ENCODE measurements around the gene PDCD2L. TPM values are rescaled to one million over a fixed set of nuclear protein-coding genes. Genes with fewer than 3 reads are reported as not detected.
A peak's percentile ranks its signal among the peaks of the same experiment; 100 is the strongest.

PDCD2L gene
- total and polyA plus RNA-seq, 12 donors, result 7.6 to 26.1 (median 12.9) TPM

DNA sequence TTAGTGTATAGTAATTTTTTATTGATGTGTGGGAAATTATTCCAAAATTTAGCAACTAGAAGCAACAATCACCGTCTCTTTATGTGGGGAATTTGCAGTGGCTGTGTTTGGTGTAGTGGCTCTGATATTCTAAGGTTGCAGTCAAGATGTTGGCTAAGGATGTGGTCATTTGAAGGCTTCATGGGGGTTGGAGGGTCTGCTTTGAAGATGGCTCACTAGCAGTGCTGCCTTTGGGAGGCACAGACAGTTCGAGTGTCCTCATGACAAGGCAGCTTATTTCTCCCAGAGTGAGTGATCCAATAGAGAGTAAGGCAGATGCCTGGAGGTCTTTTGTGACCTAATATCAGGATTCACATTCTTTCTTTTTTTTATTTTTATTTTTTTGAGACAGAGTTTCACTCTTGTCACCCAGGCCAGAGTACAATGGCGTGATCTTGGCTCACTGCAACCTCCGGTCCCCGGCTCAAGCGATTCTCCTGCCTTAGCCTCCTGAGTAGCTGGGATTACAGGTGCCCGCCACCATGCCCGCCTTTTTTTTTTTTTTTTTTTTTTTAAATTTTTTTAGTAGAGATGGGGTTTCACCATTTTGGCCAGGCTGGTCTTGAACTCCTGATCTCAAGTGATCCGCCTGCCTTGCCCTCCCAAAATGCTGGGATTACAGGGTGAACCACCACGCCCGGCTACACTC is 30.5 kb upstream of the PDCD2L start:
- Histone ChIP-seq H3K36me3 (replicated peaks in 1 of 2) (peaks cover 0 to 95% of the 10 kb centered on the region in 2 donors), H3K27ac (no peak overlapping the region), H3K4me3 (no peak overlapping the region), H3K27me3 (no peaks in the 10 kb centered on the region), H3K4me1 (replicated peaks in 1 of 2) (peaks cover 15 to 25% of the 10 kb centered on the region in 2 donors), H3K9me3 (replicated peaks in 1 of 3) (no peaks in the 10 kb centered on the region)
- TF ChIP-seq, protein P1, sequence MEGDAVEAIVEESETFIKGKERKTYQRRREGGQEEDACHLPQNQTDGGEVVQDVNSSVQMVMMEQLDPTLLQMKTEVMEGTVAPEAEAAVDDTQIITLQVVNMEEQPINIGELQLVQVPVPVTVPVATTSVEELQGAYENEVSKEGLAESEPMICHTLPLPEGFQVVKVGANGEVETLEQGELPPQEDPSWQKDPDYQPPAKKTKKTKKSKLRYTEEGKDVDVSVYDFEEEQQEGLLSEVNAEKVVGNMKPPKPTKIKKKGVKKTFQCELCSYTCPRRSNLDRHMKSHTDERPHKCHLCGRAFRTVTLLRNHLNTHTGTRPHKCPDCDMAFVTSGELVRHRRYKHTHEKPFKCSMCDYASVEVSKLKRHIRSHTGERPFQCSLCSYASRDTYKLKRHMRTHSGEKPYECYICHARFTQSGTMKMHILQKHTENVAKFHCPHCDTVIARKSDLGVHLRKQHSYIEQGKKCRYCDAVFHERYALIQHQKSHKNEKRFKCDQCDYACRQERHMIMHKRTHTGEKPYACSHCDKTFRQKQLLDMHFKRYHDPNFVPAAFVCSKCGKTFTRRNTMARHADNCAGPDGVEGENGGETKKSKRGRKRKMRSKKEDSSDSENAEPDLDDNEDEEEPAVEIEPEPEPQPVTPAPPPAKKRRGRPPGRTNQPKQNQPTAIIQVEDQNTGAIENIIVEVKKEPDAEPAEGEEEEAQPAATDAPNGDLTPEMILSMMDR (IDR thresholded peaks at IDR 0.05), result no peak
- TF ChIP-seq POLR2A (IDR thresholded peaks at IDR 0.05), result no peak
- DNase-seq, result no peak
- 95 to 99% (median 97%) methylated on average over 10 to 11 of the region's 11 CpGs for WGBS, 4 donors
- intact Hi-C loops (cut with DNase I), result no loop called here

DNA sequence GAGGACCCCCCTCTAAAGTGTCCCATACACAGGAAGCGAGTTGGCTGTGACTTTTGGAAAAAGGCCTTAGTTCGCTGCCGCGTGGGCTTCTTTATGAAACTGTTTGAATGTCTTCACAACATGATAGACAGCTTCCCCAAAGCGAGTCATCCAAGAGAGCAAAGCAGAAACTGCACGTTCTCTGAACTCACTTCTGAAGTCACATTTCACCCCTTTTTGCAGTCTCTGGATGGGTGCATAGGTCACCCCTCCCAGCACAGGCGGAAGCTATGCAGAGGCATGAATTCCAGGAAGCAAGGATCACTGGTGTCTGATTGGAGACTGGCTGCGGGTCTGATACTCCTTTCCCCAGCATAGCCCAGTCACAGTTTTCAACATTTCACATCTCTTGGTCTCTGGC is 28.6 kb upstream of the PDCD2L start:
- 64 to 77% (median 73%) methylated on average over 8 of the region's 8 CpGs for WGBS, 4 donors

DNA sequence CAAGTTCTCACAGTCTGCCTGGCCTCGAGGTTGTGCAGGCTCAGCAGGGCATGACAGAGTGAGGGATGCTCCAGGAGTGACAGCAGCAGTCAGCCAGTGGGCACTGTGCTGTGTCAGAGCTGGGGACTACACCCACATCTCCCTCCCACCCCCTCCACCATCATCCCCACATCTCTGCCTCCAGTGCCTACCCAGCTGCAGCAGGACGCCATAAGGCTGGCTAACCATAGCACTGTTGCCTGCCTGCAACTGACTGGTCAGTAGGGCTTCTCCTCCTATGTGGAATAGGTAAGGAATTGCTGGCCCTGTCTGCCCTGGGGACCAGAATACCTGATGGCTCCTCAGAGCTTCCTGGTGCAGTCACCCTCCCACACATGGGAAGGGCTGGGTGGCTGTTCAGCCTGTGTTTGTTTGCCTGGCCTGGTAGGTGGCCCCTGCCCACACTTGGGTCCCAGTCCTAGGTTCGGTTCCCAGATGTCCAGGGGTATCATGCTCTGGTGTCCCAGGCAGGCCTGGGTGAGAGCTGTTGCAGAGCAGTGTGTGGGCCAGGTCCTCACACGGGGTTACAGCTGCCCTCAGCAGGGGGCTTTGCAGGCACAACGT is 23.5 kb upstream of the PDCD2L start:
- Histone ChIP-seq H3K27me3 (no peaks in the 10 kb centered on the region), H3K36me3 (replicated peaks in 1 of 2) (peaks cover 0 to 99% of the 10 kb centered on the region in 2 donors), H3K4me1 (replicated peaks in 1 of 2) (peaks cover 13 to 21% of the 10 kb centered on the region in 2 donors), H3K9me3 (replicated peaks in 1 of 3) (no peaks in the 10 kb centered on the region), H3K4me3 (no peak overlapping the region), H3K27ac (peak overlapping the region in 1 of 5 donors; percentile 15)
- TF ChIP-seq, protein P1 (IDR thresholded peaks at IDR 0.05), result no peak
- TF ChIP-seq POLR2A (IDR thresholded peaks at IDR 0.05), result no peak
- intact Hi-C loops (cut with DNase I), result no loop called here
- no peak for DNase-seq
- 87 to 97% (median 90%) methylated on average over 2 to 5 of the region's 5 CpGs for WGBS, 4 donors

More for the DNA sequence above, 28.6 kb upstream of the PDCD2L start:
- intact Hi-C loops (cut with DNase I), result no loop called here
- peak in 2 of 7 donors; percentile 34 to 36 for DNase-seq
- TF ChIP-seq POLR2A (IDR thresholded peaks at IDR 0.05), result no peak
- TF ChIP-seq, protein P1 (IDR thresholded peaks at IDR 0.05), result no peak
- Histone ChIP-seq H3K4me3 (no peak overlapping the region), H3K36me3 (replicated peaks in 1 of 2) (peaks cover 0 to 95% of the 10 kb centered on the region in 2 donors), H3K27ac (peak overlapping the region in 2 of 5 donors; percentile 65 to 79), H3K27me3 (no peaks in the 10 kb centered on the region), H3K9me3 (replicated peaks in 1 of 3) (no peaks in the 10 kb centered on the region), H3K4me1 (replicated peaks in 1 of 2) (peaks cover 4 to 17% of the 10 kb centered on the region in 2 donors)

- no peak overlapping the region for H3K4me3 ChIP-seq
- H3K27ac ChIP-seq, result no peak overlapping the region
- intact Hi-C loops (cut with DNase I), result no loop called here
- H3K4me1 ChIP-seq (replicated peaks in 1 of 2), result peaks cover 13 to 21% of the 10 kb centered on the region in 2 donors
- peak in 5 of 7 donors; percentile 61 to 84 (median 70) for DNase-seq
- 64 to 76% (median 68%) methylated on average over 7 to 14 of the region's 14 CpGs for WGBS, 4 donors
- TF ChIP-seq, protein P1 (IDR thresholded peaks at IDR 0.05), result no peak
- TF ChIP-seq POLR2A (IDR thresholded peaks at IDR 0.05), result no peak
- H3K27me3 ChIP-seq, result no peaks in the 10 kb centered on the region
- H3K9me3 ChIP-seq (replicated peaks in 1 of 3), result no peaks in the 10 kb centered on the region
- peaks cover 0 to 99% of the 10 kb centered on the region in 2 donors for H3K36me3 ChIP-seq (replicated peaks in 1 of 2)
Observed at GRCh38 chr19:34381399-34382251, 22.6 kb upstream of the PDCD2L start.
